Parathyroid adenoma (tissue), 2 donors: ENCODE data around the gene VLDLR.
A peak's percentile ranks its signal among the peaks of the same experiment; 100 is the strongest.

ENCODE experiments used
- H2AFZ ChIP-seq: fragments of 300-600 bp; sonication (generic); one replicate; pipeline ENCODE4 v1.7.0; 2017; ENCODE audit warnings: antibody characterized with exemption, mild to moderate bottlenecking
- H3K27ac ChIP-seq: fragments of 300-600 bp; sonication (generic); one replicate; pipeline ENCODE4 v1.7.0; 2017
- H3K27me3 ChIP-seq: fragments of 300-600 bp; sonication (generic); one replicate; pipeline ENCODE4 v1.7.0; 2017; ENCODE audit warnings: low read length; ENCODE audit not compliant: control insufficient read depth, insufficient read depth
- H3K36me3 ChIP-seq: fragments of 300-600 bp; sonication (generic); one replicate; pipeline ENCODE4 v1.7.0; 2017; ENCODE audit warnings: low read length; ENCODE audit not compliant: control insufficient read depth, insufficient read depth
- H3K4me1 ChIP-seq: fragments of 300-600 bp; sonication (generic); one replicate; pipeline ENCODE4 v1.7.0; 2017; ENCODE audit warnings: control low read depth
- H3K4me2 ChIP-seq: fragments of 300-600 bp; sonication (generic); one replicate; pipeline ENCODE4 v1.7.0; 2017; ENCODE audit warnings: low read length
- H3K4me3 ChIP-seq: fragments of 300-600 bp; sonication (generic); one replicate; pipeline ENCODE4 v1.7.0; 2017; ENCODE audit warnings: low read depth, low read length
- H3K79me2 ChIP-seq: fragments of 300-600 bp; sonication (generic); one replicate; pipeline ENCODE4 v1.7.0; 2017; ENCODE audit warnings: control low read depth
- H3K9ac ChIP-seq: fragments of 300-600 bp; sonication (generic); one replicate; pipeline ENCODE4 v1.7.0; 2017; ENCODE audit warnings: mild to moderate bottlenecking
- H3K9me3 ChIP-seq: fragments of 300-600 bp; sonication (generic); one replicate; pipeline ENCODE4 v1.7.0; 2017; ENCODE audit warnings: low read length; ENCODE audit not compliant: control insufficient read depth
- TF ChIP-seq, protein P1 (sequence below): fragments of 300-600 bp; sonication (generic); IDR thresholded peaks from one replicate; pipeline ENCODE4 v1.7.0; 2017; ENCODE audit warnings: antibody characterized with exemption, mild to moderate bottlenecking
- donor health status: primary hyperparathyroidism.

Gene VLDLR

DNA sequence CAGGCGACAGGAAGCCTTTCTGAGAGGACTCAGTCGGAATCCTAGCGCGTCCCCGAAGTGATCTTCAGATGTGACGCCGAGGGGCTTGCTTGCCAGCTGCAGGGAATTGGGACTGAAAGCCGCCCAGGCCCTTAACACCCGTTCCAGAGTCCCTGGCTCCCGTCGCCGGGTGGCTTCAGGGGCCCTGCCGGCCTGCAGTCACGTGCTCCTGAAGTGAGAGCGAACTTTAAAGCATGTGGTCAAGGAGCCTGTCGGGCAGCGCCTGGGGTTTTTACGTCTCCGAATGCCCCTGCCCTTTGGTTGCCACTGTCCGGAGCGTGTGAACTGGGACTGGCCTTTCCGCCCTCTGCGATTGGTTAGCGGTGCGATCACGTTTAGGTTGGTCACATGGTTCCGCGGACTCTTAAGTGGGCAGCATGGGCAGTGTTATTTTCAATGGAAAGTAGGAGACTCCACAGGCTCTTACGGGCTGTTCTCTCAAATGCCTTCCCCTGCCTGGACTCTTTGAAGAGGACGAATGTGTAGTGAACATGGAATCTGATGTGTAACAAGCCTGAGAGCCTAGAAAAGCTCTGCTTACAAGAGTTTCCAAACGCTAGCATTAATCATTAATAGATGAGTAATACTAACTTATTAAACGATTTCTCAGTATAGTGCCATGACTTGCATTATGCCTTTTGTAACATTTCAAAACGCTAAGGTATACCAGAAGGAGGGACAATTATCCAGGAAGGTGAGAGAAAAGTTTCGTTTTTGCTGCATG, 1.9 kb downstream of the VLDLR start:
- peak overlapping the region; percentile 74 for H3K27ac ChIP-seq
- TF ChIP-seq, protein P1, sequence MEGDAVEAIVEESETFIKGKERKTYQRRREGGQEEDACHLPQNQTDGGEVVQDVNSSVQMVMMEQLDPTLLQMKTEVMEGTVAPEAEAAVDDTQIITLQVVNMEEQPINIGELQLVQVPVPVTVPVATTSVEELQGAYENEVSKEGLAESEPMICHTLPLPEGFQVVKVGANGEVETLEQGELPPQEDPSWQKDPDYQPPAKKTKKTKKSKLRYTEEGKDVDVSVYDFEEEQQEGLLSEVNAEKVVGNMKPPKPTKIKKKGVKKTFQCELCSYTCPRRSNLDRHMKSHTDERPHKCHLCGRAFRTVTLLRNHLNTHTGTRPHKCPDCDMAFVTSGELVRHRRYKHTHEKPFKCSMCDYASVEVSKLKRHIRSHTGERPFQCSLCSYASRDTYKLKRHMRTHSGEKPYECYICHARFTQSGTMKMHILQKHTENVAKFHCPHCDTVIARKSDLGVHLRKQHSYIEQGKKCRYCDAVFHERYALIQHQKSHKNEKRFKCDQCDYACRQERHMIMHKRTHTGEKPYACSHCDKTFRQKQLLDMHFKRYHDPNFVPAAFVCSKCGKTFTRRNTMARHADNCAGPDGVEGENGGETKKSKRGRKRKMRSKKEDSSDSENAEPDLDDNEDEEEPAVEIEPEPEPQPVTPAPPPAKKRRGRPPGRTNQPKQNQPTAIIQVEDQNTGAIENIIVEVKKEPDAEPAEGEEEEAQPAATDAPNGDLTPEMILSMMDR: no peak
- peak overlapping the region; percentile 59 for H2AFZ ChIP-seq
- no peaks in the 10 kb centered on the region for H3K27me3 ChIP-seq
- H3K79me2 ChIP-seq: no peaks in the 10 kb centered on the region
- peak overlapping the region; percentile 88 for H3K4me2 ChIP-seq
- no peak overlapping the region for H3K9ac ChIP-seq
- peak overlapping the region; percentile 81 for H3K4me3 ChIP-seq
- H3K36me3 ChIP-seq: no peaks in the 10 kb centered on the region
- H3K4me1 ChIP-seq: no peaks in the 10 kb centered on the region
- H3K9me3 ChIP-seq: no peaks in the 10 kb centered on the region

DNA sequence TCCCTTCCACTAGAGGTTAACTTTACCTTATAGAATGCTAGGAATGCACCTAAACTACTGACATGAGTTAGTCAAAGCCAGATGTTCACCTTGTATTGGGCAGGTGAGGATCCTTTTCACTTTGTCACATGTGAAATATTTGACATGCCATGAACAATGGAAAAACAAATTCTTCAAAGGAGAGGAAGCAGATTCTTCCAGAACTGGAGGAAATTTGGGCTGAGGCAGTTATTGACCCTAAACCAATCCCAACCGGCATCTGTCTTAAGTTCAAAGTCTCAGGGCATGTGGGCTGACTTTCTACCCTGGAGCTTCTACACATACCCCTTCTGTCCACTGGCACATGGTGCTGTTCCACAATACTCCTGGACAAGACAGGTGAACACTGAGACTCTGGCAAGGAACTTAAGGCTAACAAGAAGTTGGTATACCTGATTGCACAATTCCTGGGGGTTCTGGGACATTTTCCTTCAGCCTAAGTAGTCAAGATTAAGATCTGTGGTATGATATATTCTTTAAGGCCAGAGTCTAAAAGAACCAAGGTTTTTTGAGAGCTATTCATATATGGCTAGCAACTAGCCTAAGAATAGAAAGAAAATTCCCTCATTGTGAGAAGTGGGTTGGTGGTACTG, 2.6 kb downstream of the VLDLR start:
- Histone ChIP-seq H3K27ac (peak overlapping the region; percentile 74), H3K36me3 (no peaks in the 10 kb centered on the region), H3K4me1 (no peaks in the 10 kb centered on the region), H3K9me3 (no peaks in the 10 kb centered on the region), H3K4me3 (peak overlapping the region; percentile 81), H3K9ac (no peak overlapping the region), H3K79me2 (no peaks in the 10 kb centered on the region), H2AFZ (no peak overlapping the region), H3K4me2 (peak overlapping the region; percentile 88), H3K27me3 (no peaks in the 10 kb centered on the region)
- TF ChIP-seq, protein P1: no peak

DNA sequence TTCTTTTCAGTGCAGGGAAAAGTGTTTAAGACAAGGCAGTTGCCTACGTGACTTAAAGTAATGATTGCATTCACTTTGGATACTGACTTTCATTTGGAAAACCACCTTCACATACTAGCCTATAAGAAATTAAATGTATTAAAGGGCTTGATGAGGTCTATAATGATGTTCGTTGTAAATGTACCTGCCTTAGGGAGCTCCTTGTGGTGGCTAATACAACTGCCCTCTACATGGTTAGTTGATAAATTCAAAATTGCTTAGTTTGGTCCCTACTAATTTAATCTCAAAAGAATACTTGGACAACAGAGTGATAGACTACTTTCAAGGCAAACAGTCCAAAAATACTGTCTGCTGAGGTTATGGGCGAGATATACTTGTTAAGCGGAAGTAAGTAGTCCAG, 3.8 kb downstream of the VLDLR start:
- Histone ChIP-seq H3K27me3 (no peaks in the 10 kb centered on the region), H3K79me2 (no peaks in the 10 kb centered on the region), H3K4me3 (no peak overlapping the region), H3K4me2 (no peak overlapping the region), H3K9me3 (no peaks in the 10 kb centered on the region), H3K4me1 (no peaks in the 10 kb centered on the region), H3K27ac (no peak overlapping the region), H3K9ac (no peak overlapping the region), H3K36me3 (no peaks in the 10 kb centered on the region), H2AFZ (no peak overlapping the region)
- TF ChIP-seq, protein P1: no peak

DNA sequence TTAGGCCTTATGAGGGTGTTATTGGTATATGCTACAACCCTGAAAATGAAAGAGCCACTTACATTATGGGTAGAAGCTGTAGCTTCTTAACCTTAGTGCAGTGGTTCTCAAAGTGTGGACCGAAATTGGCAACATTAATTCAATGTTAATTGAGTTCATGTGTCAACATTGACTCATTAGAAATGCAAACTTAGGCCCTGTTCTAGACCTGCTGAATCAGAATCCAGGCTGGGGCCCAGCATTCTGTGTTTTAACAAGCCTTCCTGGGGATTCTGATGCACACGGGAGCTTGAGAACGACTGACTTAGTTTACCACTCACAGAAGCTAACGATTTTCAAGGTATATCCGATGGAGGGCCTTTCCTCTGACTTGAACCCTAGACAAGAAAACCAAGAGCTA, 7.3 kb downstream of the VLDLR start:
- Histone ChIP-seq H3K9me3 (no peaks in the 10 kb centered on the region), H2AFZ (no peak overlapping the region), H3K4me1 (no peaks in the 10 kb centered on the region), H3K4me2 (no peak overlapping the region), H3K36me3 (no peaks in the 10 kb centered on the region), H3K9ac (no peak overlapping the region), H3K4me3 (no peak overlapping the region), H3K79me2 (no peaks in the 10 kb centered on the region), H3K27ac (no peak overlapping the region), H3K27me3 (no peaks in the 10 kb centered on the region)
- TF ChIP-seq, protein P1: no peak
